HCT116 (cell line): Measurements from ENCODE around the gene DNLZ.

Experiments
- CTCF ChIP-seq, 3 experiments: fragments of 200-600 bp in 1 of 3; sonication (generic) in 1 of 3; IDR thresholded peaks in 2 of 3; conservative IDR thresholded peaks in 1 of 3; 2 replicates each; pipeline ENCODE4 v1.5.1; 2012 to 2017; ENCODE audit warnings: low read depth in 2 of 3, low read length in 2 of 3, antibody characterized with exemption in 1 of 3, borderline replicate concordance in 1 of 3, control low read depth in 1 of 3, mild to moderate bottlenecking in 1 of 3, mixed read lengths in 1 of 3, mixed run types in 1 of 3, moderate library complexity in 1 of 3; ENCODE audit not compliant: insufficient read depth in 1 of 3
- ELF1 ChIP-seq: IDR thresholded peaks from 2 replicates; pipeline ENCODE4 v1.6.1; 2012; ENCODE audit warnings: low read depth, borderline replicate concordance
- EZH2 ChIP-seq: fragments of 200-600 bp; sonication (generic); IDR thresholded peaks from 2 replicates; pipeline ENCODE4 v1.6.1; 2017; ENCODE audit warnings: antibody characterized with exemption, mixed run types
- EZH2phosphoT487 ChIP-seq: fragments of 200-600 bp; IDR thresholded peaks from 2 replicates; pipeline ENCODE4 v1.6.1; 2018; ENCODE audit warnings: antibody characterized with exemption, borderline replicate concordance
- POLR2A ChIP-seq: IDR thresholded peaks from 2 replicates; pipeline ENCODE4 v1.7.0; 2011; ENCODE audit warnings: borderline replicate concordance; ENCODE audit not compliant: insufficient read depth, insufficient read length; ENCODE audit errors: extremely low read depth
- POLR2AphosphoS5 ChIP-seq: IDR thresholded peaks from 2 replicates; pipeline ENCODE4 v1.6.1; 2011; ENCODE audit warnings: mild to moderate bottlenecking, low read depth, low read length, moderate library complexity
- RAD21 ChIP-seq: IDR thresholded peaks from 2 replicates; pipeline ENCODE4 v1.6.1; 2012; ENCODE audit warnings: low read depth, mild to moderate bottlenecking
- REST ChIP-seq: IDR thresholded peaks from 2 replicates; pipeline ENCODE4 v1.6.1; 2012; ENCODE audit warnings: low read depth
- SRF ChIP-seq: IDR thresholded peaks from 2 replicates; pipeline ENCODE4 v1.6.1; 2012; ENCODE audit warnings: low read depth
- ZBTB33 ChIP-seq: IDR thresholded peaks from 2 replicates; pipeline ENCODE4 v1.6.1; 2011; ENCODE audit warnings: mild to moderate bottlenecking, low read length, moderate library complexity; ENCODE audit not compliant: insufficient replicate concordance; ENCODE audit errors: extremely low read depth
- ZFX ChIP-seq: fragments of 450-650 bp; IDR thresholded peaks from 2 replicates; pipeline ENCODE4 v1.6.1; 2017

GRCh38 chr9:136361047-136361753 lies 2.3 kb downstream of the DNLZ start:
- TF ChIP-seq CTCF (IDR thresholded peaks at IDR 0.05 in 2 of 3, conservative IDR thresholded peaks at IDR 0.05 in 1 of 3; ENCODE audit: borderline replicate concordance in 1 of 3, insufficient read depth in 1 of 3, low read depth in 2 of 3, low read length in 2 of 3) = no peak
- TF ChIP-seq POLR2A = no peak
- no peak for TF ChIP-seq ZFX
- TF ChIP-seq EZH2 = no peak
- TF ChIP-seq ZBTB33 = no peak
- TF ChIP-seq REST = no peak
- TF ChIP-seq EZH2phosphoT487 = no peak
- TF ChIP-seq ELF1 = no peak
- TF ChIP-seq SRF = no peak
- TF ChIP-seq POLR2AphosphoS5 = no peak
- no peak for TF ChIP-seq RAD21
